T-helper 2 cell treated with Interferon-gamma antibody and Interleukin-4, amounts not matched to agents 100 ng/mL and 5 ng/mL, for 36 hours (primary cell): ENCODE measurements around the gene NUFIP1. TPM values are rescaled to one million over a fixed set of nuclear protein-coding genes. Genes with fewer than 3 reads are reported as not detected.
"Not testable (repeated sequence)": the region's sequence is repeated elsewhere in the genome, so short reads cannot be mapped to it uniquely, and the experiment has no call there.

Experiments used
- intact Hi-C: fragments of 100-400 bp; cut with micrococcal nuclease; formaldehyde crosslinking; loops from one replicate; pipeline ENCODE4 v1.15.1; 2023
- total RNA-seq: library from RNA; stranded (reverse); gene quantifications from 2 replicates; pipeline ENCODE4 v1.2.3, GENCODE V29; 2022

The NUFIP1 gene
- total RNA-seq, 1 donor from 2014 or later, result 6.1 TPM

GRCh38 chr13:44920013-44920412, 69.3 kb downstream of the NUFIP1 start:
- intact Hi-C loops, result no loop called here

- intact Hi-C loops, result loop anchor here (2.0 to 10.0 kb wide), 4 partner anchors 436 to 1876 kb away; partner anchors contain the start of gene ESD
Observed at GRCh38 chr13:44919104-44919804, 70.0 kb downstream of the NUFIP1 start.

GRCh38 chr13:44918326-44919103, 70.8 kb downstream of the NUFIP1 start:
- intact Hi-C loops, result loop anchor here (1.0 to 10.0 kb wide), 9 partner anchors 52 to 1876 kb away; partner anchors contain the start of genes COG3, ESD, GPALPP1 and NUFIP1

GRCh38 chr13:44917589-44918325, 71.5 kb downstream of the NUFIP1 start:
- intact Hi-C loops, result loop anchor here (1.0 to 10.0 kb wide), 10 partner anchors 53 to 1877 kb away; partner anchors contain the start of genes COG3, ESD, GPALPP1 and NUFIP1

- intact Hi-C loops, result loop anchor here (10.0 kb wide), 1 partner anchor 1882 kb away; the partner anchor contains the start of gene ESD
Observed at GRCh38 chr13:44912278-44913016, 76.8 kb downstream of the NUFIP1 start.

GRCh38 chr13:44908712-44909111, 80.6 kb downstream of the NUFIP1 start:
- intact Hi-C loops, result no loop called here

GRCh38 chr13:44908266-44908665, 81.0 kb downstream of the NUFIP1 start:
- intact Hi-C loops, result no loop called here

- intact Hi-C loops, result no loop called here
Observed at GRCh38 chr13:44906713-44907112, 82.6 kb downstream of the NUFIP1 start.

GRCh38 chr13:44906230-44906629, 83.0 kb downstream of the NUFIP1 start:
- intact Hi-C loops, result no loop called here

GRCh38 chr13:44905556-44905955, 83.7 kb downstream of the NUFIP1 start:
- intact Hi-C loops, result no loop called here

- intact Hi-C loops, result no loop called here
Observed at GRCh38 chr13:44904967-44905366, 84.3 kb downstream of the NUFIP1 start.

GRCh38 chr13:44903574-44903985, 85.7 kb downstream of the NUFIP1 start:
- intact Hi-C loops, result no loop called here

GRCh38 chr13:44902738-44903137, 86.5 kb downstream of the NUFIP1 start:
- intact Hi-C loops, result no loop called here

- intact Hi-C loops, result no loop called here
Observed at GRCh38 chr13:44899967-44900366, 89.3 kb downstream of the NUFIP1 start.

- intact Hi-C loops, result not testable (repeated sequence)
Observed at GRCh38 chr13:44898308-44898707, 91.0 kb downstream of the NUFIP1 start.

GRCh38 chr13:44895953-44896335, 93.3 kb downstream of the NUFIP1 start:
- intact Hi-C loops, result no loop called here

GRCh38 chr13:44895264-44895952, 93.9 kb downstream of the NUFIP1 start:
- intact Hi-C loops, result no loop called here

GRCh38 chr13:44894001-44894770, 95.1 kb downstream of the NUFIP1 start:
- intact Hi-C loops, result no loop called here
